GM19397 (cell line): Measurements from ENCODE around the gene ECPAS.
"Not testable (repeated sequence)": the region's sequence is repeated elsewhere in the genome, so short reads cannot be mapped to it uniquely, and the experiment has no call there.

Experiments used
- ATAC-seq: cut with Tn5 transposase; IDR thresholded peaks from one replicate; pipeline ENCODE4 v1.9.1; 2021; ENCODE audit warnings: mild to moderate bottlenecking, moderate library complexity; ENCODE audit not compliant: unreplicated experiment

The ECPAS gene

DNA sequence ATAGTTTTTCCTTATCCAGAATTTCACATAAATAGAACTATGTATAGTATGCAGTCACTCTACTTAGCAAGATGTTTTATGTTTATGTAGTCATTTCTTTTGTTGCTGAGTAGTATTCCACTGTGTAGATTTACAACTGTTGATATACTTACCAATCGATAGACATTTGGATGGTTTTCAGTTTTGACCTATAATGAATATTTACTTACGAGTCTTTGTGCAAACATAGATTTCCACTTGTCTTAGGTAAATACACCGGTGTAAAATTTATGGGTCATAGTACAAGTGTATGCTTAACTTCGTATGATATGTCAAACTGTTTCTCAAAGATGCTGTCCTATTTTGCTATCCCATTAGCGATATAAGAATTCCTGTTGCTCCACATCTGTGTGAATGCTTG is 134.4 kb downstream of the ECPAS start:
- ATAC-seq: no peak

DNA sequence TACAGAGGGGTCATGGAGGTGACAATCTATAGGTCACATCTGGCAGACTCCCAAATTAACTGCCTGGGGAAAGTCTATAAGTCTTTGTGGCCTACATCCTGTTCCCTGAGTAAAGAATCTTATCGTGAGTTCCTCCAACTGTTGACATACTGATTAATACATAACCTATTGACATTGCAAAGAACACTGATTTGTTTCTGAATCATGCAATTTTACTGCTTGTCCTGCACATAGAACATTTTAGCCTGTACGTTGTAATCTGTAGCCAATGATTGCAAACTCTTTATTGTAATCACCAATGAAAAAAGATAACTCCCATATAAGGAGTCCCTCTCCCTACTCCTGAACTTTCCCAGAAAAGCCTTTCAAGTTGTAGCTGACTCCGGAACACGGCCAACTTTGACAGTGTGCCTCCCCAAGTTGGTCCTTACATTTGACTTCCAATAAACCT is 135.3 kb downstream of the ECPAS start:
- no peak for ATAC-seq

- not testable (repeated sequence) for ATAC-seq
Observed at GRCh38 chr9:111334318-111334863, 149.8 kb downstream of the ECPAS start.

DNA sequence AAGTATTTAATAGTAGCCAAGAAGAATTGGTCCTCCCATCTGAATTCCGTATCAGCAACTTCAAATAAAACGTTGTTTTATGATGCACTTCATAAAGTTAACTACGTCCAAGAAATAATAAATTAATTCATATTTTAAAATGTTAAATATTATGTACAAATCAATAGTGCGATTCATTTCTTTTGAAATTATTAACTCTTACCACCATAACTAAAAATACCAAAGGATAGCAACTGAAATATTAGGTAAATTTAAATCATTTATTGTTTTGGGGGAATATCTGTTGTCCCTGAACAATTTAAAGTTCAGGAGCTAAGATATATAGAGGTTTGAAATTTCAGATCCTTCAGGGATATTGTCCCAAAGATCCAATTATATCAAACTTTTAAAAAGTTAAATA is 154.1 kb downstream of the ECPAS start, which contains the start of gene OR2K2:
Gene OR2K2, minus strand, starts transcription at position 101 of the 400 bp plus-strand sequence. CDS start 1,791 bp downstream, outside the sequence.
- ATAC-seq: no peak

DNA sequence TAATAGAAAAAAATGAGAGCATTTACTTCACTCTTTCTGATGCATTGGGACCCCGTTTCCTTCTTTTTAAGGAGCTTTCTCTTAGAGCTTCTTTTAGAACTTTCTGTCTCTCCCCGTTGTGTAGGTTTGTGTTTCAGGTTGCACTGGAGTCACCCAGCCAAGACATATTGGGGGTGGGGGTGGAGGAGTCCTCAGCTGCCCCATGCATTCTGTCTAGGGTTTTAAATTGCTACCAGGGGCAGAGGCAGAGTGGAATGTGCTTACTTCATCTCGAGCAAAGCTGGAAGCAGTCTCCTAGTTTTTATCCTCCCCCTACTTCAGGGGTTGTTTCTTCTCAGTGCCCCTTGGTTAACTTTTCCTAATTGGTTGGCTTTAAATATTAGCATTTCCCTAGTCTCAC is 163.6 kb downstream of the ECPAS start:
- ATAC-seq: no peak

GRCh38 chr9:111316796-111317195 is 167.4 kb downstream of the ECPAS start:
- ATAC-seq: no peak
